GM21529 (cell line): ENCODE results near the gene NT5DC1.
A peak's percentile ranks its signal among the peaks of the same experiment; 100 is the strongest.

Experiments used
- ATAC-seq: cut with Tn5 transposase; IDR thresholded peaks from one replicate; pipeline ENCODE4 v1.9.1; 2021; ENCODE audit not compliant: unreplicated experiment

The NT5DC1 gene

GRCh38 chr6:116100419-116101301 is at the start of gene NT5DC1:
Gene NT5DC1 (plus strand): TSS chr6:116100853. CDS start chr6:116100931, 78 bp downstream.
- peak; percentile 88 for ATAC-seq

- no peak for ATAC-seq
These were observed 49.4 kb upstream of the NT5DC1 start for GRCh38 chr6:116051244-116051643.

- ATAC-seq: no peak
These were observed 45.1 kb upstream of the NT5DC1 start for GRCh38 chr6:116055513-116055912.

GRCh38 chr6:116057766-116058165 is 42.9 kb upstream of the NT5DC1 start:
- no peak for ATAC-seq

- ATAC-seq: peak; percentile 92
These were observed 40.7 kb upstream of the NT5DC1 start for GRCh38 chr6:116059713-116060571.

- ATAC-seq: no peak
These were observed 39.9 kb upstream of the NT5DC1 start, which contains the start of gene FRK for GRCh38 chr6:116060572-116061283. Gene FRK (minus strand): TSS chr6:116060891. CDS start chr6:116060311, 580 bp downstream.

- ATAC-seq: no peak
These were observed 38.2 kb upstream of the NT5DC1 start for GRCh38 chr6:116062496-116062895.

- no peak for ATAC-seq
These were observed 36.0 kb upstream of the NT5DC1 start for GRCh38 chr6:116064666-116065065.

- ATAC-seq: no peak
These were observed 33.9 kb upstream of the NT5DC1 start for GRCh38 chr6:116066789-116067188.

GRCh38 chr6:116070101-116070500 is 30.6 kb upstream of the NT5DC1 start:
- no peak for ATAC-seq

GRCh38 chr6:116070616-116071389 is 29.9 kb upstream of the NT5DC1 start:
- ATAC-seq: no peak

- ATAC-seq: no peak
These were observed 28.3 kb upstream of the NT5DC1 start for GRCh38 chr6:116072368-116072767.

- no peak for ATAC-seq
These were observed 26.8 kb upstream of the NT5DC1 start for GRCh38 chr6:116073765-116074440.

GRCh38 chr6:116074732-116075390 is 25.8 kb upstream of the NT5DC1 start:
- no peak for ATAC-seq

- ATAC-seq: no peak
These were observed 22.1 kb upstream of the NT5DC1 start for GRCh38 chr6:116078522-116078921.

GRCh38 chr6:116078945-116079344 is 21.7 kb upstream of the NT5DC1 start:
- no peak for ATAC-seq

- ATAC-seq: no peak
These were observed 17.6 kb upstream of the NT5DC1 start for GRCh38 chr6:116083052-116083451.

- no peak for ATAC-seq
These were observed 16.4 kb upstream of the NT5DC1 start for GRCh38 chr6:116084284-116084683.

- ATAC-seq: peak; percentile 95
These were observed 13.1 kb upstream of the NT5DC1 start for GRCh38 chr6:116087437-116088027.
